Measurements from ENCODE around the gene OR52K1.
A peak's percentile ranks its signal among the peaks of the same experiment; 100 is the strongest.

GRCh38 chr11:4466131-4466870, 16.1 kb upstream of the OR52K1 start:
- TF ChIP-seq CTCF (conservative IDR thresholded peaks at IDR 0.05; ENCODE audit: low read length) (0 out of 2 replicates have a peak, but pooled peaks have one; percentile 7), EZH2phosphoT487 (IDR thresholded peaks at IDR 0.05; ENCODE audit: borderline replicate concordance) (no peak)

Data from Loucy (cell line).